PC-9 (cell line): ENCODE results near the gene METTL27.

ENCODE experiments used
- CTCF ChIP-seq: fragments of 200-600 bp; sonication (generic); conservative IDR thresholded peaks from 2 replicates; pipeline ENCODE4 v1.6.1; 2017; ENCODE audit warnings: mixed run types, antibody characterized with exemption, mild to moderate bottlenecking, moderate library complexity
- EZH2 ChIP-seq: fragments of 200-600 bp; sonication (generic); IDR thresholded peaks from 2 replicates; pipeline ENCODE4 v1.8.0; 2017; ENCODE audit warnings: antibody characterized with exemption, low read depth

- TF ChIP-seq CTCF (no peak), EZH2 (no peak)
These were observed 39.7 kb upstream of the METTL27 start for GRCh38 chr7:73882047-73882402.
